22Rv1 (cell line): ENCODE measurements around the gene SNAPC4.

ENCODE experiments used
- H3K27ac ChIP-seq: fragments of 450-650 bp; 2 replicates; pipeline ENCODE4 v1.5.1; 2017
- CTCF ChIP-seq: fragments of 450-650 bp; IDR thresholded peaks from 2 replicates; pipeline ENCODE4 v1.5.1; 2017; ENCODE audit warnings: mild to moderate bottlenecking
- ZFX ChIP-seq: fragments of 450-650 bp; IDR thresholded peaks from 2 replicates; pipeline ENCODE4 v1.6.1; 2017; ENCODE audit warnings: antibody characterized with exemption, borderline replicate concordance

The SNAPC4 gene

GRCh38 chr9:136404801-136405136 is 4.8 kb upstream of the SNAPC4 start:
- H3K27ac ChIP-seq, result no peak overlapping the region
- TF ChIP-seq CTCF (no peak), ZFX (no peak)

- TF ChIP-seq ZFX (no peak), CTCF (no peak)
- H3K27ac ChIP-seq, result no peak overlapping the region
Observed at GRCh38 chr9:136403915-136404800, 4.2 kb upstream of the SNAPC4 start.

- no peak for TF ChIP-seq CTCF
- no peak for TF ChIP-seq ZFX
- H3K27ac ChIP-seq, result no peak overlapping the region
Observed at GRCh38 chr9:136403538-136403914, 3.6 kb upstream of the SNAPC4 start.

GRCh38 chr9:136402067-136402466 is 2.1 kb upstream of the SNAPC4 start:
- H3K27ac ChIP-seq, result no peak overlapping the region; the same call in 1 of the 2 replicates
- TF ChIP-seq ZFX (no peak), CTCF (no peak)

GRCh38 chr9:136401173-136401922 is 1.4 kb upstream of the SNAPC4 start:
- H3K27ac ChIP-seq, result no peak overlapping the region; the same call in 1 of the 2 replicates
- TF ChIP-seq CTCF (no peak), ZFX (no peak)

GRCh38 chr9:136399176-136400037 is 563 bp downstream of the SNAPC4 start:
- H3K27ac ChIP-seq, result peak overlapping the region; percentile 67
- no peak for TF ChIP-seq ZFX
- TF ChIP-seq CTCF, result no peak
